Measurements from ENCODE around the gene ATAD3A. TPM values are rescaled to one million over a fixed set of nuclear protein-coding genes. Genes with fewer than 3 reads are reported as not detected.
"Not testable (repeated sequence)": the region's sequence is repeated elsewhere in the genome, so short reads cannot be mapped to it uniquely, and the experiment has no call there.

The ATAD3A gene
- total and polyA plus RNA-seq, 9 of the 15 experiments (the other 6 are each of a cell fraction or from before 2014, with no cell fraction given): 0.10 to 173 (median 36.7) TPM

GRCh38 chr1:1505366-1505798 lies 6.6 kb upstream of the ATAD3A start:
- FAIRE-seq: peak; percentile 91
- H3K36me3 ChIP-seq (ENCODE audit: control insufficient read depth, insufficient read depth, low read length); H3K9me1 ChIP-seq (ENCODE audit: control insufficient read depth, insufficient read depth, low read length); H4K20me1 ChIP-seq (replicated peaks; ENCODE audit: control insufficient read depth, insufficient read depth, low read length); in situ Hi-C loops (cut with MboI); BruUV-seq (replicated peaks); H3K9me3 ChIP-seq (replicated peaks; ENCODE audit: control insufficient read depth, insufficient read depth, low read depth, low read length); H3K79me2 ChIP-seq (ENCODE audit: control insufficient read depth, insufficient read depth, low read length); H3K4me3 ChIP-seq; H3K27me3 ChIP-seq (ENCODE audit: control insufficient read depth in 2 of 2, insufficient read depth in 2 of 2, low read length in 2 of 2); TF ChIP-seq ATF3 (CRISPR knock-in tag; conservative IDR thresholded peaks at IDR 0.05); REST (CRISPR knock-in tag; IDR thresholded peaks at IDR 0.05; ENCODE audit: low read depth): not testable (repeated sequence)
- H3K9ac ChIP-seq (ENCODE audit: insufficient read depth in 1 of 2, low read depth in 2 of 2, low read length in 2 of 2): peak overlapping the region; percentile 20 to 48; a peak in 1 of 4 replicates
- intact Hi-C loops (cut with micrococcal nuclease): loop anchor here (10.0 kb wide), 1 partner anchor 131 kb away; the partner anchor contains the start of gene AURKAIP1
- peak overlapping the region; percentile 69 for H2AFZ ChIP-seq (ENCODE audit: low read depth, low read length)
- H3K27ac ChIP-seq (ENCODE audit: extremely low read depth, low read depth, low read length): peak overlapping the region; percentile 74
- ATAC-seq: peak; percentile 91
- peak overlapping the region; percentile 67 for H3K4me2 ChIP-seq (ENCODE audit: insufficient read depth, low read length)
- DNase-seq (ENCODE audit: extremely low read depth in 1 of 4, low spot score in 3 of 4): peak in 1 of 4 experiments; percentile 76
- peaks cover 8 to 15% of the 10 kb centered on the region in 2 experiments; a peak in 3 of 5 replicates for H3K4me1 ChIP-seq (replicated peaks in 1 of 2; ENCODE audit: control insufficient read depth in 2 of 2, insufficient read depth in 2 of 2, low read length in 2 of 2)
- ChIA-PET POLR2A (interaction anchor here (0.6 to 2.0 kb wide), 7 partner anchors 14 to 222 kb away, joined by 3 to 11 read pairs (median 3); partner anchors contain the start of gene AURKAIP1), CTCF (ENCODE audit: low intra/inter-chr PET ratio) (interaction anchor here (1.4 kb wide), 1 partner anchor 156 kb away, joined by 5 read pairs; the partner anchor contains the start of gene DVL1)
- WGBS (ENCODE audit: insufficient coverage, low coverage, missing lambda C conversion rate): 4% methylated on average over 12 of the region's 22 CpGs
- TF ChIP-seq LCOR (CRISPR knock-in tag; IDR thresholded peaks at IDR 0.05) (peak; percentile 67; the same call in 1 of the 2 replicates), RBFOX2 (IDR thresholded peaks at IDR 0.05; ENCODE audit: low read depth, low read length) (peak; percentile 48; the same call in 1 of the 2 replicates), CTCF (IDR thresholded peaks at IDR 0.05 in 2 of 3, conservative IDR thresholded peaks at IDR 0.05 in 1 of 3; ENCODE audit: insufficient read depth in 2 of 3, low read depth in 1 of 3, low read length in 3 of 3) (peak; percentile 25 to 33 (median 26); a peak in 4 of 6 replicates), SP1 (CRISPR knock-in tag; IDR thresholded peaks at IDR 0.05) (peak; percentile 0; the same call in 1 of the 2 replicates), ATF3 (IDR thresholded peaks at IDR 0.05) (0 out of 2 replicates have a peak, but pooled peaks have one; percentile 3), LEF1 (IDR thresholded peaks at IDR 0.05) (0 out of 2 replicates have a peak, but pooled peaks have one; percentile 1), ETV5 (CRISPR knock-in tag; IDR thresholded peaks at IDR 0.05; ENCODE audit: low read depth) (peak; percentile 73; the same call in 1 of the 2 replicates), POLR2A (conservative IDR thresholded peaks at IDR 0.05) (0 out of 2 replicates have a peak, but pooled peaks have one; percentile 34), REST (IDR thresholded peaks at IDR 0.05; ENCODE audit: borderline replicate concordance) (peak; percentile 32; the same call in 1 of the 2 replicates)

Data from K562 (cell line).